Keratinocyte (primary cell): ENCODE data around the gene CTRB2. TPM values are rescaled to one million over a fixed set of nuclear protein-coding genes. Genes with fewer than 3 reads are reported as not detected.

ENCODE experiments used
- DNase-seq: peaks from one replicate; pipeline ENCODE4 v3.0.0-alpha.2; 2011; ENCODE audit warnings: low read depth, missing footprints, low spot score
- FAIRE-seq: peaks from 2 replicates; lab custom pipeline; 2011; peaks lifted over from hg19 to GRCh38; lab: Jason Lieb, UNC
- H2AFZ ChIP-seq: 2 replicates; pipeline ENCODE4 v1.6.0; 2012; ENCODE audit warnings: low read length, control low read depth, inconsistent platforms; ENCODE audit not compliant: control insufficient read depth
- H3K27ac ChIP-seq: 2 replicates; pipeline ENCODE4 v1.5.1; 2011; ENCODE audit warnings: low read length; ENCODE audit not compliant: control insufficient read depth, insufficient read depth
- H3K27me3 ChIP-seq: 3 replicates; pipeline ENCODE4 v1.6.0; 2011; ENCODE audit warnings: low read length; ENCODE audit not compliant: control insufficient read depth, insufficient read depth; ENCODE audit errors: extremely low read depth
- H3K36me3 ChIP-seq, 2 experiments: 2 replicates in 1 of 2; 3 replicates in 1 of 2; pipeline ENCODE4 v1.5.1; 2011; ENCODE audit warnings: low read length in 2 of 2, mild to moderate bottlenecking in 1 of 2; ENCODE audit not compliant: control insufficient read depth in 2 of 2, insufficient read depth in 2 of 2; ENCODE audit errors: extremely low read depth in 1 of 2
- H3K4me1 ChIP-seq: 3 replicates; pipeline ENCODE4 v1.5.1; 2011; ENCODE audit warnings: low read length; ENCODE audit not compliant: control insufficient read depth, insufficient read depth; ENCODE audit errors: extremely low read depth
- H3K4me2 ChIP-seq: 3 replicates; pipeline ENCODE4 v1.6.0; 2011; ENCODE audit warnings: low read depth, low read length; ENCODE audit not compliant: control insufficient read depth, insufficient read depth; ENCODE audit errors: extremely low read depth
- H3K4me3 ChIP-seq, 3 experiments: fragments of 200-600 bp in 1 of 3; sonication (generic) in 1 of 3; 2 replicates in 2 of 3; 3 replicates in 1 of 3; pipeline ENCODE4 v1.5.1; 2011 to 2016; ENCODE audit warnings: low read length in 3 of 3, mild to moderate bottlenecking in 3 of 3, control low read depth in 2 of 3, inconsistent platforms in 1 of 3, low read depth in 1 of 3, mixed read lengths in 1 of 3, mixed run types in 1 of 3, moderate library complexity in 1 of 3; ENCODE audit not compliant: control insufficient read depth in 2 of 3, insufficient read depth in 2 of 3; ENCODE audit errors: extremely low read depth in 1 of 3
- H3K79me2 ChIP-seq: 2 replicates; pipeline ENCODE4 v1.6.0; 2012; ENCODE audit warnings: low read length; ENCODE audit not compliant: control insufficient read depth, insufficient read depth
- H3K9ac ChIP-seq: 3 replicates; pipeline ENCODE4 v1.6.0; 2011; ENCODE audit warnings: low read length; ENCODE audit not compliant: control insufficient read depth, insufficient read depth; ENCODE audit errors: extremely low read depth
- H3K9me1 ChIP-seq: 3 replicates; pipeline ENCODE4 v1.6.0; 2011; ENCODE audit warnings: low read length; ENCODE audit not compliant: control insufficient read depth, insufficient read depth; ENCODE audit errors: extremely low read depth
- H3K9me3 ChIP-seq: 2 replicates; pipeline ENCODE4 v1.5.1; 2012; ENCODE audit warnings: low read depth, low read length; ENCODE audit not compliant: control insufficient read depth
- H4K20me1 ChIP-seq: 3 replicates; pipeline ENCODE4 v1.6.0; 2011; ENCODE audit warnings: low read length; ENCODE audit not compliant: control insufficient read depth, insufficient read depth; ENCODE audit errors: extremely low read depth
- EZH2 ChIP-seq: IDR thresholded peaks from one replicate; pipeline ENCODE4 v1.6.1; 2012; ENCODE audit warnings: inconsistent platforms, mild to moderate bottlenecking, low read length, moderate library complexity
- dilution Hi-C: fragments of 300-500 bp; cut with MboI; formaldehyde crosslinking; loops from one replicate; pipeline ENCODE4 v1.7.0; 2020; ENCODE audit warnings: low sequenced_read_pairs; ENCODE audit not compliant: extremely low pct_ligation_motif_present
- polyA plus RNA-seq, 5 experiments: library from polyadenylated mRNA; depleted of rRNA in 3 of 5; stranded (reverse) in 3 of 5; stranded (forward) in 1 of 5; unstranded in 1 of 5; fragments of >200 nt; gene quantifications; 1 replicate in 1 of 5; 2 replicates in 3 of 5; 3 replicates in 1 of 5; pipeline versions ENCODE4 v1.2.1 to v1.2.3, GENCODE V29; 2011 to 2012; ENCODE audit warnings: missing spikeins in 2 of 5, low read depth in 1 of 5, low replicate concordance in 1 of 5
- TF ChIP-seq, protein P1 (sequence below), 3 experiments: IDR thresholded peaks in 1 of 3; conservative IDR thresholded peaks in 1 of 3; optimal IDR thresholded peaks in 1 of 3; 2 replicates in 2 of 3; 3 replicates in 1 of 3; pipeline versions ENCODE3 to v1.5.1; 2011; ENCODE audit warnings: low read length in 3 of 3, mild to moderate bottlenecking in 3 of 3, moderate library complexity in 2 of 3, control low read depth in 1 of 3, inconsistent platforms in 1 of 3; ENCODE audit not compliant: insufficient read depth in 2 of 3; ENCODE audit errors: extremely low read depth in 1 of 3

The CTRB2 gene
- polyA plus RNA-seq, 1 donor (not counting 4 experiments of a cell fraction or from before 2014, with no cell fraction given) = not detected

DNA sequence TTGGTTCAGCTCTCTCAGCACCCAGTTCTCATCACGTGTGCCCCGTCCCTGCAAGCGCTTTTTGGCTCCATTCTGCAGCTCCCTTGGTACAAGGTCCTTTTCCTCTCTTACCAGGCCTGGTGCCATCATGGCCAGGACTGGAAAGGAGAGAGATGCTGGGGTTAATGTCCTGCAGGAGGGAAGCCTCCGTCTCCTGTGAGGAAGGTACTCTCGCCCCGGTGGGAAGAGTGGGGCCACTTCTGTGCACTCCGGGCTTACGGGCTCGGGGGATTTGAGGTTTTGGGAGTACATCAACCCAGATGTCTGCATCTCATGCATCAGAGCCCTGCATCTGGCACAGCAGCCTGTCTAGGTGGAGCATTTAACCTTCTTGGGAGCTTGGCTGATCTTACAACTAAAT lies 10.1 kb downstream of the CTRB2 start:
- Histone ChIP-seq H3K4me2 (no peak overlapping the region), H3K79me2 (no peaks in the 10 kb centered on the region), H3K36me3 (no peaks in the 10 kb centered on the region), H3K4me1 (no peaks in the 10 kb centered on the region), H3K27ac (no peak overlapping the region), H4K20me1 (no peaks in the 10 kb centered on the region), H3K9me1 (no peaks in the 10 kb centered on the region), H3K27me3 (peaks cover 11% of the 10 kb centered on the region), H3K9me3 (no peaks in the 10 kb centered on the region), H3K9ac (no peak overlapping the region), H3K4me3 (no peak overlapping the region), H2AFZ (no peak overlapping the region)
- FAIRE-seq (no peak), DNase-seq (no peak)
- TF ChIP-seq EZH2 = no peak
- TF ChIP-seq, protein P1, sequence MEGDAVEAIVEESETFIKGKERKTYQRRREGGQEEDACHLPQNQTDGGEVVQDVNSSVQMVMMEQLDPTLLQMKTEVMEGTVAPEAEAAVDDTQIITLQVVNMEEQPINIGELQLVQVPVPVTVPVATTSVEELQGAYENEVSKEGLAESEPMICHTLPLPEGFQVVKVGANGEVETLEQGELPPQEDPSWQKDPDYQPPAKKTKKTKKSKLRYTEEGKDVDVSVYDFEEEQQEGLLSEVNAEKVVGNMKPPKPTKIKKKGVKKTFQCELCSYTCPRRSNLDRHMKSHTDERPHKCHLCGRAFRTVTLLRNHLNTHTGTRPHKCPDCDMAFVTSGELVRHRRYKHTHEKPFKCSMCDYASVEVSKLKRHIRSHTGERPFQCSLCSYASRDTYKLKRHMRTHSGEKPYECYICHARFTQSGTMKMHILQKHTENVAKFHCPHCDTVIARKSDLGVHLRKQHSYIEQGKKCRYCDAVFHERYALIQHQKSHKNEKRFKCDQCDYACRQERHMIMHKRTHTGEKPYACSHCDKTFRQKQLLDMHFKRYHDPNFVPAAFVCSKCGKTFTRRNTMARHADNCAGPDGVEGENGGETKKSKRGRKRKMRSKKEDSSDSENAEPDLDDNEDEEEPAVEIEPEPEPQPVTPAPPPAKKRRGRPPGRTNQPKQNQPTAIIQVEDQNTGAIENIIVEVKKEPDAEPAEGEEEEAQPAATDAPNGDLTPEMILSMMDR (optimal IDR thresholded peaks at IDR 0.05 in 1 of 3, IDR thresholded peaks at IDR 0.05 in 1 of 3, conservative IDR thresholded peaks at IDR 0.05 in 1 of 3; ENCODE audit: extremely low read depth in 1 of 3, insufficient read depth in 2 of 3, low read length in 3 of 3) = no peak
- dilution Hi-C loops = no loop called here

DNA sequence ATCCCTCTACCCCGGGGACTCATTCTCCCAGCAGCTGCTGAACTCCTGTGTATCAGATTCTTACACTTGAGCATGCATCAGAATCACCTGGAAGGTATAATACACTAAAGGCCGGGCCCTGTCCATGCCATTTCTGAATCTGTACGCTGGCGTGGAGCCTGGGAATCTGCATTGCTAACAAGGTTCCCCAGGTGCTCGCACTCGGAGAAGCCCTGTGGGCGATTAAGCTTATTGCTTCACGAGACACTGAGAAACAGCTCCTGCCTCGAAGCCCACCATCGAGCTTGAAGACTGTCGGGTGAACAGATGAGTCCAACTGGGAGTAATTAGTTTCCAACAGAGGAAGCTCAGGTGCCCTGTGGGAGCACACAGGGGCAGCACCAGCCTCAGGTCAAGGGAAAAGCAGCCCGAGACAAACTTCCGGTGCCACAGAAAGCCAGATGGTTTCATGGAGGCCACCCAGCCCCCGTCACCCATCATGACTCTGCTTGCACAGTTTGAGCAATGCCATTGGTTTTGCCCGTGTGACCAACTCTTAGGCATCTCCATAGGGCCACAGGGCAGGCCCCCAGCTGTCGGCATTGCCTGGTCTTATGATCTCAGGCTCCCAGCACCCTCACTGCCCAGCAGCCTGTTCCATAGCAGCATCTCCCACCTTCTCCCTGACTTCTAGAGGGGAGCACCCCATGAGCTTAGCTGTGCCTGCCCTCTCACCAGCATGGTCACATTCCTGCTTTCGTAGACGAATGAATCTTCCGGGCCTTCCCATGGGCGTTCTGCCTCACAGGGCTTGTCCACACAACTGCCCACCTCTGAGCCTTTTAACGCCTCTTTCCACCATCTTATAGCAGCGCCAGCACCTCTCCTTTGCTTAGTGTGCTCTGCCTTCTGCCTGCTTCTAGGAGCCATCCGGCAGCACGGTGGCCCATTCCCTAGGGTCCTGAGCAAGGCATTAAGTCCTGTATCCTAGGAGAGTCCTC lies 10.9 kb downstream of the CTRB2 start:
- DNase-seq (no peak), FAIRE-seq (no peak)
- no peak overlapping the region for H3K4me3 ChIP-seq
- no peaks in the 10 kb centered on the region for H3K79me2 ChIP-seq
- H4K20me1 ChIP-seq = no peaks in the 10 kb centered on the region
- H2AFZ ChIP-seq = no peak overlapping the region
- no peak overlapping the region for H3K27ac ChIP-seq
- dilution Hi-C loops = no loop called here
- TF ChIP-seq EZH2 = no peak
- TF ChIP-seq, protein P1 (optimal IDR thresholded peaks at IDR 0.05 in 1 of 3, IDR thresholded peaks at IDR 0.05 in 1 of 3, conservative IDR thresholded peaks at IDR 0.05 in 1 of 3; ENCODE audit: extremely low read depth in 1 of 3, insufficient read depth in 2 of 3, low read length in 3 of 3) = no peak
- peaks cover 11% of the 10 kb centered on the region for H3K27me3 ChIP-seq
- H3K9ac ChIP-seq = no peak overlapping the region
- no peaks in the 10 kb centered on the region for H3K9me1 ChIP-seq
- no peak overlapping the region for H3K4me2 ChIP-seq
- H3K9me3 ChIP-seq = no peaks in the 10 kb centered on the region
- H3K4me1 ChIP-seq = no peaks in the 10 kb centered on the region
- H3K36me3 ChIP-seq = no peaks in the 10 kb centered on the region
